Right lobe of liver (tissue), 6 donors: Measurements from ENCODE around the gene MAP1B. TPM values are rescaled to one million over a fixed set of nuclear protein-coding genes. Genes with fewer than 3 reads are reported as not detected.

Experiments used
- ATAC-seq, 4 donors: fragments of 200-7000 bp; cut with Tn5 transposase; one replicate each; pipeline ENCODE4 v1.9.1; 2020; ENCODE audit warnings: mild to moderate bottlenecking in 4 of 4, moderate library complexity in 4 of 4
- DNase-seq, 3 donors: peaks; one replicate each; pipeline ENCODE4 v3.0.0-alpha.2; 2020
- H3K27ac ChIP-seq, 3 donors: fragments of 200-600 bp; one replicate each; pipeline ENCODE4 v1.8.0; 2022
- H3K27me3 ChIP-seq, 2 donors: fragments of 200-600 bp; one replicate each; pipeline ENCODE4 v1.8.0; 2022
- H3K36me3 ChIP-seq, 4 donors: fragments of 200-600 bp; sonication (generic) in 1 of 4; one replicate each; pipeline versions ENCODE4 v1.5.1 to v1.8.0; 2017 to 2022; ENCODE audit warnings: control low read depth in 1 of 4
- H3K4me1 ChIP-seq, 4 donors: fragments of 200-600 bp; sonication (generic) in 1 of 4; one replicate each; pipeline versions ENCODE4 v1.5.1 to v1.8.0; 2017 to 2022; ENCODE audit warnings: control low read depth in 1 of 4
- H3K4me3 ChIP-seq, 3 donors: fragments of 200-600 bp; one replicate each; pipeline ENCODE4 v1.8.0; 2022
- H3K9me3 ChIP-seq, 4 donors: fragments of 200-600 bp; sonication (generic) in 1 of 4; one replicate each; pipeline versions ENCODE4 v1.5.1 to v1.8.0; 2017 to 2022; ENCODE audit warnings: control low read depth in 1 of 4
- POLR2A ChIP-seq: fragments of 450-650 bp; IDR thresholded peaks from one replicate; pipeline ENCODE4 v1.6.1; 2017; ENCODE audit warnings: antibody characterized with exemption, mild to moderate bottlenecking
- WGBS: methylation state at CpG from one replicate; pipeline ENCODE4 v1.1.6; 2018; ENCODE audit warnings: low coverage, low lambda C conversion rate; ENCODE audit not compliant: insufficient coverage; ENCODE audit errors: missing lambda C conversion rate; 5-methylcytosine and 5-hydroxymethylcytosine counted together
- intact Hi-C, 2 donors: fragments of 100-400 bp; cut with DNase I; formaldehyde crosslinking; loops; one replicate each; pipeline versions ENCODE4 v1.11.2 to v1.14.1; 2022
- total RNA-seq, 6 experiments: library from RNA; depleted of rRNA in 2 of 6; stranded (reverse); fragments of >200 nt in 2 of 6; fragmentation: NEBNext Ultra II Directional in 3 of 6; extraction: Animal tissue kit (Norgen Biotek cat#: 25700) in 3 of 6; gene quantifications; one replicate each; pipeline versions ENCODE4 v1.1.0 to v1.2.4, GENCODE V29; 2016 to 2023
- TF ChIP-seq, protein P1 (sequence below), 4 donors: fragments of 200-600 bp in 3 of 4; fragments of 450-650 bp in 1 of 4; IDR thresholded peaks; one replicate each; pipeline versions ENCODE4 v1.5.1 to v1.8.0; 2016 to 2022; ENCODE audit warnings: antibody characterized with exemption in 4 of 4, mild to moderate bottlenecking in 2 of 4
- donor health status: DM: no; HTN: yes; CAD: no.
- donor health status: DM: no; HTN: no; CAD: no.
- donor health status: DM: no; HTN: no; CAD: no.
- donor health status: DM: no; HTN: yes; CAD: no.
- donor health status: DM: no; HTN: yes; CAD: no.

Gene MAP1B
- total RNA-seq, 6 experiments from 2014 or later = 2.4 to 14.0 (median 5.3) TPM

DNA sequence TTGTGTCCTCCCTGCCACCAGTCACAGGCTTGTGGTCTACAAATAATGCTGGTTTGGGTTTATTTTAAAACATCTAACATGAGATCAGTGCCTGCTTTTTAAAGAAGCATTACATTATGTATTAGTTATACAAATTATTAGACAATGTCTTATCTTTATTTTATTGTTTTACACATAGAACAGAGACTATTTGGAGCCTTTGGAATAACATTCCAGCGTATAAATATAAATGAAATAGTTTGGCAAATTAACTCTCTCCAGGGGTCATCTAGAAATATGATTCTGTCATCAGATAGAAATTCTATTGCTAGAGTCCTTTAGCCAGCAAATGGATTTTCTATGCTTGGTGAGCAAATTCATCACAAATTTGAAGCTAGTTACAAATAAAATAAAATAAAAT lies 22.4 kb downstream of the MAP1B start:
- H3K4me3 ChIP-seq = no peak overlapping the region
- H3K9me3 ChIP-seq = no peaks in the 10 kb centered on the region
- TF ChIP-seq POLR2A = no peak
- TF ChIP-seq, protein P1, sequence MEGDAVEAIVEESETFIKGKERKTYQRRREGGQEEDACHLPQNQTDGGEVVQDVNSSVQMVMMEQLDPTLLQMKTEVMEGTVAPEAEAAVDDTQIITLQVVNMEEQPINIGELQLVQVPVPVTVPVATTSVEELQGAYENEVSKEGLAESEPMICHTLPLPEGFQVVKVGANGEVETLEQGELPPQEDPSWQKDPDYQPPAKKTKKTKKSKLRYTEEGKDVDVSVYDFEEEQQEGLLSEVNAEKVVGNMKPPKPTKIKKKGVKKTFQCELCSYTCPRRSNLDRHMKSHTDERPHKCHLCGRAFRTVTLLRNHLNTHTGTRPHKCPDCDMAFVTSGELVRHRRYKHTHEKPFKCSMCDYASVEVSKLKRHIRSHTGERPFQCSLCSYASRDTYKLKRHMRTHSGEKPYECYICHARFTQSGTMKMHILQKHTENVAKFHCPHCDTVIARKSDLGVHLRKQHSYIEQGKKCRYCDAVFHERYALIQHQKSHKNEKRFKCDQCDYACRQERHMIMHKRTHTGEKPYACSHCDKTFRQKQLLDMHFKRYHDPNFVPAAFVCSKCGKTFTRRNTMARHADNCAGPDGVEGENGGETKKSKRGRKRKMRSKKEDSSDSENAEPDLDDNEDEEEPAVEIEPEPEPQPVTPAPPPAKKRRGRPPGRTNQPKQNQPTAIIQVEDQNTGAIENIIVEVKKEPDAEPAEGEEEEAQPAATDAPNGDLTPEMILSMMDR (IDR thresholded peaks at IDR 0.05) = no peak
- H3K36me3 ChIP-seq = no peaks in the 10 kb centered on the region
- DNase-seq = no peak
- no peak for ATAC-seq
- intact Hi-C loops = no loop called here
- no peak overlapping the region for H3K27ac ChIP-seq
- WGBS = 61% methylated on average over 1 of the region's 1 CpG
- H3K27me3 ChIP-seq = no peaks in the 10 kb centered on the region
- no peaks in the 10 kb centered on the region for H3K4me1 ChIP-seq

DNA sequence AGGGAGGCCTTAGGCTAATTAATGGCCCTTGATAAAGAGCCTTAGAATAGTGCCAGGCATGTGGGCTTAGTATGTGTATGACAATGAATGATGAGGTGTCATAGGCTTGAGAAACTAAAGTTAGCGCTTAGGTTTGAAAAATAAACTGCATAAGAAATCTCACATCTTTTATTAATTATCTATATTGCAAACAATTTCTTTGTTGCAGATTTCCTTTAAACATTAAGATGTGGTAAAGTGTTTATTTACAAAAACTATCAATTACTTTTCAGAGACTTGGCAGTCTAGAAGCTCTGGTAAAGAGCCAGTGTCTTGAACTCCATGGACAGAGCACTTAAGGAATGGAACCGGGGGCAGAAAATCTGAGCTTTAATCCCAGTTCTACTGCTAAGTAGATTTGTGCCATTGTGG lies 23.1 kb downstream of the MAP1B start:
- no peak for ATAC-seq
- 80% methylated on average over 2 of the region's 2 CpGs for WGBS

DNA sequence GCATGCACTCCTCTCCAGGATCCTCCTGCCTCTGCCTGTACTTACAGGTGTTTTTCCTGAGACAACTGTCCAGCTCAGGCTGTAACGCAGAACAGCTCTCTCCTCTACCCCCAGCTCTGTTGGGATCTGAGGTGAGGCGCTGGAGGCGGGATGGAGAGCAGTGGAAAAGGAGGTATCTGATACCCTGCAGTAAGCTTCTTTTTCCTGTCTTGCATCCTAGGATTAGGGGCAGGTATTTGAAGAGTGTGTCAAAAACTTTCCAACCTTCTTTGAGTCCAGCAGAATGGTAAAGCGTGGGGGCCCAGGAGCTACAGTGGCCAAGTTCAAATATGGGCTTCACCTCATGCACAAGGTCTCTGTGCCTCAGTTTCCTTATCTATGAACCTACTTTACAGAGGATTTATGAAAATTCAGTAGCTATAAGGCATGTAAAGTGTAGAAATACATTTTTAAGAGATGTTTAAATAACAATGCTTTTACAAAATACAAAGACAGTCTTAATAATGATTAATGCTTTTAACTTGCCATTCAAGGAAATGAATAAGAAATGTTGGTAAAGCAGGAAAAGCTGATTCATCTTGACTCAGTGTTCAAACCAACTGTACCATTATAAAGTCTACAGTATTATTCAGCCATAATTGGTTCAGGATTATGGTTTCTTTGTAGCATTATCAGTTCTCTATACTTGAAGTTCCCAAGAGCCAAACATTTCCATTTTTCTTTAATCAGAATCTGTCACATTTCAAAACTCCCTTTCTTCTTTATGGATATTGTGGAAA lies 26.1 kb downstream of the MAP1B start:
- H3K27me3 ChIP-seq = no peaks in the 10 kb centered on the region
- H3K9me3 ChIP-seq = no peaks in the 10 kb centered on the region
- DNase-seq (no peak), ATAC-seq (no peak)
- no peak for TF ChIP-seq POLR2A
- TF ChIP-seq, protein P1 (IDR thresholded peaks at IDR 0.05) = no peak
- H3K27ac ChIP-seq = no peak overlapping the region
- no peaks in the 10 kb centered on the region for H3K36me3 ChIP-seq
- H3K4me1 ChIP-seq = no peaks in the 10 kb centered on the region
- intact Hi-C loops = no loop called here
- H3K4me3 ChIP-seq = no peak overlapping the region
- WGBS = 90% methylated on average over 4 of the region's 4 CpGs

More for the DNA sequence above, 23.1 kb downstream of the MAP1B start:
- intact Hi-C loops = no loop called here
- no peak for DNase-seq
- H3K9me3 ChIP-seq = no peaks in the 10 kb centered on the region
- no peaks in the 10 kb centered on the region for H3K36me3 ChIP-seq
- no peaks in the 10 kb centered on the region for H3K27me3 ChIP-seq
- TF ChIP-seq POLR2A = no peak
- TF ChIP-seq, protein P1 (IDR thresholded peaks at IDR 0.05) = no peak
- H3K27ac ChIP-seq = no peak overlapping the region
- H3K4me1 ChIP-seq = no peaks in the 10 kb centered on the region
- H3K4me3 ChIP-seq = no peak overlapping the region

DNA sequence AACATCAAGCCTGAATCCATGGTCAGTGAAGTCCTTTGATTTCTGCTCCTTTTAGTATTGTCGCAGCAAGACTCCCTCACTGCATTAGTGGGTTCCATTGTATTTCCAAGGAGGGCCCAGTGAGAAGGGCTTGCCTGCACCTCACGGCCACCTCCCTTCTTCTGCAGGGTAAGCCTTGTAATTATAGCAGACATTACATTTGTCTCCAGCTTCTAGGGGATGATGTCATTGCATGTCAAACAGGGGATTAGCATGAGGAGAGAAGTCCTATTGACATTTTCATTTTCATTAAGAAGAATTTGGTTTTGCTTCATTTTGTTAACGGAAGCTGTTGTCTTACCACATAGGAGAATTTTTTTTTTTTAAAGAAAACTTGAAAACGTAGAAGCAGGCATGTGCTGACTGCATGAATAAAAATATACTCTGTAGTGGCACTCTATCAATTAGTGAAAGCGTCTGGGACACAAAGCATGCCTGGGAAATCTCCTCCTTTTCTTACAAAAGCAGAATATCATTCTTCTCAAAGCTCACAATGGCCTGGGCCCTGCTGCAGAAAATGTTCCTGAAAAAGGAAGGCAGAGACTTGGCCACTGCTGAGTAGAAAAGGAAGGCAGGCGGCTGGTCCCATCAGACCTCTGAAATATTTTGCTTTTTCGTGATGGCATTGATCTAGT lies 27.1 kb downstream of the MAP1B start:
- no peaks in the 10 kb centered on the region for H3K9me3 ChIP-seq
- no peaks in the 10 kb centered on the region for H3K27me3 ChIP-seq
- H3K36me3 ChIP-seq = no peaks in the 10 kb centered on the region
- no peak for ATAC-seq
- 66% methylated on average over 6 of the region's 7 CpGs for WGBS
- TF ChIP-seq POLR2A = no peak
- TF ChIP-seq, protein P1 (IDR thresholded peaks at IDR 0.05) = no peak
- no peak for DNase-seq
- no peak overlapping the region for H3K27ac ChIP-seq
- intact Hi-C loops = no loop called here
- no peak overlapping the region for H3K4me3 ChIP-seq
- H3K4me1 ChIP-seq = no peaks in the 10 kb centered on the region
